Endothelial cell of hepatic sinusoid (primary cell): ENCODE data around the gene LDLRAP1.

ENCODE experiments used
- in situ Hi-C: cut with HindIII; loops from 2 replicates; pipeline ENCODE4 v1.10.0; 2017; ENCODE audit warnings: low sequenced_read_pairs

The LDLRAP1 gene

DNA sequence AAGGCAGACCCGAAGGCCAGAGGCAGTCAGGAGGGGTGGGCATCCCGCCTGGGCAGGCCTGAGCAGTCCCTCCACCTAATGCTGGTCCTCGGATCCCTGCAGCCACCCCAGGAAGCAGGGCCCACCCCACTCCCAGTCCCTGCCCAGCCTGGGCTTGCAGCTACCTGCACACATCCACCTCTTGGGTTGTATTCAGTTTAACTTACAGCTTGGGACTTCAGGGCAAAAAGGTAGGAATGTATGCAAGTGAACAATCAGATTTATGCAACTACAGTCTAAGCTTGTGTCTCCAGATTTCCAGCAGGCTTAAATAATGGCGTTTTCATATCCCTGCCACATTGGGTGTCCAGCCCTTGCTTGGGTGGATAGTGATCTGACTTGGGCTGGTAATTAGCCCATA lies 17.4 kb downstream of the LDLRAP1 start:
- in situ Hi-C loops: no loop called here

DNA sequence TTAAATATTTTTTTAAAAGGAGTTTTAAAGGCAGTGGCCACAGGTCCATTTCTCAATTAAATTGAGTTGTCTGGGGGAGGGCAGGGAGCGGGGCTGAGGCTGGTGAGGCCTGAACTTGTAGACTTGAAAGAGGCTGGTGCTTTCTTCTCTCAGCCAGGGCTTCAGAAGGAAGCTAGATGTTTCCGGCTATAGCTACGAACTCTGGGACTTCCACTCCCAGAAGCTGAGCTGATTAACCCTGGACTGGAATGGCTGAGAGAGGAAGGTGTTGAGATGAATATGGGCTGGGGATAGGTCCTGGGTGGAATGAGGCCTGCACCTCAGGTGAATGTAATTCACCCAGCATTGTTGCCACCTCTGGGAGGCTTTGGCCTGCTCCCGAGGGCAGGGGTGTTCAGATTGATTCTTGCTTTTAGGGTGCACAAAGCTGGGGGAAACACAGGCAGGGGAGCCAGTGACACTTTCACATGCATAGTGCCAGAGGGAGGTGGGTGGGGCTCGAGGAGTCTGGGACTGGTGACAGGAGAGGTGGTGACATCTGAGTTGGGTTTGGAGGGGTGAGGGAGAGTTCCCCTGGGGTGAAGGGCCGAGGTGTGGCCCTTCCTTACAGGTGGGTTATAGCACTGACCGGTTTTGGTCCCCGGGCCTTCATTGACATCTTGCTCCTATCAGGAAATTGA lies 18.2 kb downstream of the LDLRAP1 start:
- in situ Hi-C loops: no loop called here

DNA sequence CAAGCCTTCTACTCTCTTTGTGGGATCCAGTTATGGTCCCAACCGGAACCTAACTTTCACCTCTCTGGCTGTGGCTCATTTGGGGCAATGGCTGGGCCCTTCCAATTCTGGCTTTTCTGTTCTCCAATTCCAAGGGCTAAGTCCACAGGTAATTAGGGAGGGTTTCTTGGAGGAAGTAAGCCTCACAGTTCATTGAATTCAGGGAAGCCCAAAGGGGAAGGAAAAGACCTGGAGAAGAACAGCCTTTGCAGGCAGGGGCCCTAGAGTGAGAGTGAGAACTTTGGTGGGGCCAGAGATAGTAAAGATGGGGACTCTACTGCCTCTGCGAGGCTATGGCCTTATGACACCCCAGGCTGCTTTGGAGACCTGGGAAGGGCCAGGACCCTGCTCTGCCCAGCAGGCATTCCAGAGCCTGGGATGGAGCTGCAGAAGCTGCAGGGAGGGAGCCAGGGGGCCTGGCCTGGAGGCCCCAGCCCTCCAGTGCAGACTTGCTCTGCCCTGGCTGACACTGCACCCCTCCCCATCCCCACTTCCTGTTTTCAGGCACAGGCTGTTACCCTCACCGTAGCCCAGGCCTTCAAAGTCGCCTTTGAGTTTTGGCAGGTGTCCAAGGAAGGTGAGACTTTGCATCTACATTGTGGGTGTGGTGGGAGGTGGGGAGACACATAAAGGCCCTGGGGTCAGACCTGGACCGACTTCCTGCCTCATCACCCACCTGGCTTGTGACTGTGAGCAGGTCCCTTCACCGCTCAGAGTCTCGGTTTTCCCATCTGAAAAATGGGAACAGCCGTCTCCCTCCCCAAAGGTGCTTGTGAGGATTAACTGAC lies 18.9 kb downstream of the LDLRAP1 start:
- in situ Hi-C loops: no loop called here

DNA sequence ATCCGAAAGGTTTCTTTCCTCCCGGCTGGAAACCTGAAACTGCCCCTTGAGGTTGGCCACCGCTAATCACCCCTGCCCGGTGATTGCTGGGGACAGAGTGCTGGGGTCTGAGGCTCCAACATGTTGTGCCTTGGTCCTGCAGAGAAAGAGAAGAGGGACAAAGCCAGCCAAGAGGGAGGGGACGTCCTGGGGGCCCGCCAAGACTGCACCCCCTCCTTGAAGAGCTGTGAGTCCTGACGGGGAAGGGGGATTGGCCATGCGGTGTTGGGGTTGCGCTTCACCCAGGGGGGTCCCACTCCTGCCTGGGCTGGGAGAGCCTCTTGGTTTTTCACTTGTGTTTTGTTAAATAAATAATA lies 19.5 kb downstream of the LDLRAP1 start:
- in situ Hi-C loops: no loop called here

DNA sequence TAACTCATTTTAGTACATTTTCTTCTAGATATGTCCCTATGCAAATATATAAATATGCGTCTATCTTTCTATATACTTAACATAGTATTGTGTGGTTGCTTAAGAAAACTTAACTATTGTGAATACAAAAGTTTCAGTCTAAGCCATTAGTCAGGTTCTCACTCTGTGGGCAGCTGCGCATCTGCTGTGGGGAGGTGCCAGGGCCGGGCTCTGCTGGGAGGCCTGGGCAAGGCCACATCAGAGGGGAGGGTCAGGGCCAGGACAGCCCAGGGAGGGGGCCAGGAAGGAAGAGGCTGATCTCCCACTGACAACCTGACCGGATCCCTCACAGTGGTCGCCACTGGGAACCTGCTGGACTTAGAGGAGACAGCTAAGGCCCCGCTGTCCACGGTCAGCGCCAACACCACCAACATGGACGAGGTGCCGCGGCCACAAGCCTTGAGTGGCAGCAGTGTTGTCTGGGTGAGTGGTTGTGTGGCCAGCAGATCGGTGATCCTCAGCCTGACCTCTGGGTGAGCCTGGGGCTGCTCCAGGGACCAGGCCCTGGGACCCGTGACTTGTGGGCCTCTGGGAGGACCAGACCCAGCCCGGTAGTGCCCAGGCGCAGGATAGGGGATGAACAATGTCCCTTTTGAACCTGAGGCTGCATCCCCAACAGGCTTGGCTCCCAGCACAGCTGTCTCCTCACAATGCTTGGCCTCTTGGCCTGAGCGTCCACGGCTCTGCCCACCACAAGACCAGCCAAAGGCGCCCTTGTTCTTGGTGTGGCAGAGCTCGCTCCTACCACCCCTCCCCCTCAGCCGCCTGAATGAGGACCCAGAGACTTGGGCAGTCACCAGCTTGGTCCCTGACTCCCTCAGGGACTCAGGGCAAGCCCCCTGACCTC lies 20.2 kb downstream of the LDLRAP1 start:
- in situ Hi-C loops: no loop called here

DNA sequence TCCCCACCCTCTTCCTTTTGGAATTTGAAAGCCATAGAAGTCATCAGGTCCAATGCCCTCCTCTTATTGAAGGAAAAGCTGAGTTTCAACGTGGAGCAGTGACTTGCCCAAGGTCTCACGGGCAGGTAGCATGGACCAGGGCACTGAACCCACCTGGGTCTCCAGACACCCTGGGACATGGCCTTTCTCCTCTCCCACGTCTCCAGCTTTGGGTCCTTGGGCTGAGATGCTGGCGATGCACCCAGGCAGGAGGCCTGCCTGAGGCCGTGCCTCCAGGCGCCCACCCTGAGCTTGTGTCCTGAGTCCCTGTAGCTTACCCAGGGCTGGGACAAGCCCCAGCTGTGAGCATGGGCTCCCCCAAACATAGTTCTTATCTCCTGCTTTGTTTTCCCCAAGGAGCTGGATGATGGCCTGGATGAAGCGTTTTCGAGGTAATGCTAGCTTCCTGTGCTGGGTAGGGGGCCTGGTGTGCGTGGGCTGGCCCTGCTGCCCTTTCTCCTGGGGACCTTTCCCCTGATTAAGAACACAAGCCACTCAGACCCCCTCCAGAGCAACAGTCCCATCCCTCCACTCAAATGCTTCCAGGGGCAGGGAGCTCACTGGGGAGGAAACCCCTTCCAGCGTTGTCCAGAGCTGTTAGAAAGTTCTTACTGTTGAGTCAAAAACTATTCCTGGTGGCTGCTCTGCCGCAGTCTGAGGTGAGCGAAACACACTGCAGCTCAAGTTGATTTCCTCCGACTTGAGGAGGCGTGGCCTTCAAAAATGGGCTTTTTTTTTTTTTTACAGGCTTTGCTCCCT lies 21.6 kb downstream of the LDLRAP1 start:
- in situ Hi-C loops: no loop called here

DNA sequence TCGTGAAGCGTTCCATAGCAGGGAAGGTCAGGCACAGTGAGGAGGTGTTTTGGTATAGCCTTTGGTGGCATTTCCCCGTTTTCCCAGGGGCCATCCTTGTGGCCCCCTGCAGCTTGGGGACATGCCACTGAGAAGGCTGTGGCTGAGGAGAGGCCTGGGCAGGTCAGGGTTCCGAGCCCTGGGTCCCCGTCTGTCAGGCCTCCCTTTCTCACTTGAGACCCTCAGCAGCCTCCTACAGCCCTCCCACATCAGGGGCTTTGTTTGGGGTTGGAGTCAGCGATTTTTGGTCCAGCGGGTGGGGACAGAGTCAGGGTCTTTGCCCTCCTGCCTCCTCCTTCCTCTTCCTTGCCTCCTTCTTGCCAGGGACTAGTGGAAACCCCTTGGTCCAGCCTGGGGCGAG lies 22.2 kb downstream of the LDLRAP1 start:
- in situ Hi-C loops: no loop called here

DNA sequence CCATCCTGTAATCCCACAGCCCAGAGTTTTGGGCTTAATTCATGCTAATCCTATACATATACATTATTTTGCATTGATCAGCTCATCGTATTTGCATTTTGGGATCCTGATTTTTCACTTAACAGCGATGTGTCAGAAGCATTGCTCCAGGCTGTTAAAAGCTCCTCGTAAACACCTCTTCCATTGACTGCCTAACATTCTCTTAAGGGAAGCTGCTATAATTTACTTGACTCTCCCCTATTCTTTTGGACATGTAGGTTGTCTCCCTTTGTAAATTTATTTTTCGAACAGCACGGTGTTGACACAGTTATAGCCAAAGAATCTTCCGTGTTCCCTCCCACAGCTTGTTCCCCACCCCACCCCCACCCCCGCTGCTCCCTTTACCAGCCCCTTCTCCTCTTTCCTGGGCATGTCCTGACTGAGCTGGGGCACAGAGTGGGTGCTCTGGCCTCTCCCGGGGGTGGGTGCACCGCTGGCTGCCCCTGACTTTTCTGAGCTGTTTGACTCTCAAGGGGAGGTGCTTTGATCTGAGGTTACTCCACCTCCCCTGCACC lies 22.8 kb downstream of the LDLRAP1 start:
- in situ Hi-C loops: no loop called here

DNA sequence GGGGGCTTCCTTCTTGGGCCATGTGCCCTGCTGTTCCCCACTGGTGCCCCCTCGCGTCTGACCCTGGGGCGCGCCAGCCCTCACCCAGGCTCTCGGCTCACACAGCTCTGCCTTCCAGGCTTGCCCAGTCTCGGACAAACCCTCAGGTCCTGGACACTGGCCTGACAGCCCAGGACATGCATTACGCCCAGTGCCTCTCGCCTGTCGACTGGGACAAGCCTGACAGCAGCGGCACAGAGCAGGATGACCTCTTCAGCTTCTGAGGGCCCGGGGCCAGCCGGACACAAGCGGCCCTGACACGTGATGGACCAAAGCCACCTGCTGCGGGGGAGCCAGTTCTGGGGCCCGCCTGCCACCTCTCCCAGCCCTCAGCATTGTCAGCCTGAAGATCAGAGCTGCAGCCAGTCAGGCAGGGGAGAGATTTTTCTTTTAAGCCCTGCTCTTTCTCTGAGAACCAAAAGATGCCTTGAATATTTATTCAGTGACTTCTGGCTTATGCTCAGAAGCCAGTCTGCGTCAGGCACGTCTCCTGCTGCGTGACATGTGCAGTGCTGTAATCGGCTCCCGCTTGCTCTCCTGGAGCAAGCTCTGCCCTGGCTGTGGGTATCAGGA lies 23.4 kb downstream of the LDLRAP1 start:
- in situ Hi-C loops: no loop called here

DNA sequence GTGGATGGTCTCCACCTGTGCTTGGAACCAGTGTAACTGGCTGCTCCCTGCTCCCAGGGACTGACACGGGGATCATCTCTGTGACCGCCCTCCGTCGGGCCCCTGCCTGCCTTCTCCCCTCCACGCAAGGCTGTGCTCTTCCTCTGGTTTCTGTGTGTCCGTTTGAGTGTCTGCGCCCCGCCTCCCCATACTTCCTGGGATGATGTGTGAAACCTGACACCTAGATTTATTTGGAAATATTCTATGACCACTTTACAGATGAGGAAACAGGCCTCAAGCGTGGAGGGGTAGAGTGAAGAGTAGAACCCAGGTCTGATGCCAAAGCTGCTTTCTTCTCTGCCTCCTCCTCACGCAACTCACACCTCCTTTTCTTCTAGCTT lies 24.3 kb downstream of the LDLRAP1 start:
- in situ Hi-C loops: no loop called here

DNA sequence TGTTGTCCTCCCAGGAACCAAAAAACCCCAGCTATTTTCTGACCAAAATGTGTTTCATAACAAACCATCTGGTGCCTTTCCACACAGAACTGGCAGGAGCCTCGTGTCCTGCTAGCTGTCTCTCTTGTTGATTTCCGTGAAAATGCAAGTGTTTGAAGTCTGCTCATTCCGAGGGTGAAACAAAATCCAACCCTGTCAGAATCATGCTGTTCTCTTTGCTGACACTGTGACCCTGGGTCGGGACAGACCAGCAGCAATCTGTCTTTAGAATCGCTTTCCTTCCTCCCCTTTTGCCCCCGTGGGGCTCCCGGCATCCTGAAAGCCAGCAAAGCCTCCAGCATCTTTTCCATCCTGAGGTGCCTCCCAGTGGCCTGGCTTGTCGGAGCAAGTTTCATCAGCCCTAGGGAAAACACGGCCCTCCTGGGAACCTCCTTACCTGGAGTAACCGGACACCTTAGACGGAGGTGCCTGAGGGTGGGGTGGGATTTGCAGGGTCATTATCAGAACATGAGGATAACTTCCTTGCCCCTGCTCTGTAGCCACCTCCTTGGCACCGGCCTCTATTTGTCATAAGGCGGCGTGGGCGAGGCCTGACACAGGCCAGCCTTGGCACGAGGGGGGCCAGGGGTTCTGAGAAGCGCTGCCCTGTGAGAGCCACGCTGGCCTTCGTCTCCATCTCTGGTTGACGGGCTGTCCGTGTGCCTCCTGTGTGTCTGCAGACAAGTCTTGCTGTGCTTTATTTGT lies 24.9 kb downstream of the LDLRAP1 start:
- in situ Hi-C loops: no loop called here

DNA sequence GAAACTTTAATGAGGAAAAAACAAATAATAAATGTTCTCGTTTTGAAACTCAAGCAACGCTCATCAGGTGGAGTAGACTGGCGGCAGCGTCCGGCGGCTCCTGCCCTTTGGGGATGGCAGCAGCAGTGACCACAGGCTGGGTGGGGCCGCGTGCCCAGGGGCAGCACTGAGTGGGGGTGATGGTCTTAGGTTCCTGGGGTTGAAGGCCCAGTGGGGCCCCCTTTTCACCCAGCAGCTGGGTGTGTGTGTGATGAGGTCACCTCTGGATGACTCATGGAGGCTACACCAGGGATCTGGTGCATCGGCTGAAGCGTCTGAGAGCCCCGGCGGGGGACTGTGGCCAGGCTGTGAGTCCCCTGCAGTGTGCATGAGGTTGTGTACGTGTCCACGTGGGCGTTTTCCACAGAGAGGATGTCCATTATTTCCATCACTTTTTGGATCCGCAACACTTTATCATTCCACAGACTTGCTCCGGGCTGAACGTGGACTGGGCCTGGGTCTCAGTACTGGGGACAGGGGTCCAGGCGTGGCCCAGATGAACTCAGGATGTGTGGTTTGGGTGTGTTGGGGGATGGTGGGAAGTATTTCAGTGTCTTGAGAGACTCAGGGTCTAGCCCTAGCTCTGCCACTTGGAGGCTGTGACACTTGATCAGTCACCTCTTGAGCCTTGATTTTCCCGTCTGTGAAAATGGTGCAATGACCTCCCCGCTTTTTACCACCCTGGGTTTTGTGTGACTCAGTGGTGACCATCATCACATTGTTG lies 25.6 kb downstream of the LDLRAP1 start:
- in situ Hi-C loops: no loop called here

DNA sequence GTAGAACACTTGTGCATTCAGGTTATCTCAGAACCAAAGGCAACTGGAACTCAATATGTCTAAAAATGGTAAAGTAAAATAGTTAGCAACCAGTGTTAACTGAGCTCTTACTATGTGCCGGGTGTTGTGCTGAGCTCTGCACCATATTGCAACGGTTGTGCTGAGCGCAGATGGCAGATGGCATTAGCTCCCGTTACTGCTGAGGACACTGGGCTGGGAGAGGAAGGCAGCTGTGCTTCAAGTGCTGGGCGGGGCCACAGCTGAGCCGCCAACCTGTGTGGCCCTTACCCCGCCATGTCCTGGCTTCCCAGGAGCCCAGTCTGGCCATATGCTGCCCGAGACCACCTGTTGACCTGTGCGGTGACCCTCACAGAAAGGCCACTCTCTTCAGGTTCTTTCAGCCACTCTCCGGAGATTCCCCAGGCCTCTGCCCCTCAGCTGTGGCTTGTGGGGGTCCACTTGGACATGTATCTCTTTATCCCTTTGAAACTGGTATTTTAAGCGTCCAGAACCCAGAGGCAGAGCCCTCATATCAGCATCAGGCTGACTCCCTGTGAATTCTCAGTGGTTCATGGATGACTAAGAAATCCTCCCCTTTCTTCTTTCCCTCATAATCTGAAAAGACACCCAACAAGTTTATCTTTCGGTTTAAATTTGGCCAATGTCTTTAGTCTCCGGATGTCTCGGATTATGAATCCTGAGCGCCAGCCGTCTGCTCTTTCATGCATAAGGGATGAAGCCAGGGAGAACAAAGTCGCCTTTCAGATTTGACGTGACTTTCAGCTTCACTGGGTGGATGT lies 26.4 kb downstream of the LDLRAP1 start:
- in situ Hi-C loops: no loop called here

DNA sequence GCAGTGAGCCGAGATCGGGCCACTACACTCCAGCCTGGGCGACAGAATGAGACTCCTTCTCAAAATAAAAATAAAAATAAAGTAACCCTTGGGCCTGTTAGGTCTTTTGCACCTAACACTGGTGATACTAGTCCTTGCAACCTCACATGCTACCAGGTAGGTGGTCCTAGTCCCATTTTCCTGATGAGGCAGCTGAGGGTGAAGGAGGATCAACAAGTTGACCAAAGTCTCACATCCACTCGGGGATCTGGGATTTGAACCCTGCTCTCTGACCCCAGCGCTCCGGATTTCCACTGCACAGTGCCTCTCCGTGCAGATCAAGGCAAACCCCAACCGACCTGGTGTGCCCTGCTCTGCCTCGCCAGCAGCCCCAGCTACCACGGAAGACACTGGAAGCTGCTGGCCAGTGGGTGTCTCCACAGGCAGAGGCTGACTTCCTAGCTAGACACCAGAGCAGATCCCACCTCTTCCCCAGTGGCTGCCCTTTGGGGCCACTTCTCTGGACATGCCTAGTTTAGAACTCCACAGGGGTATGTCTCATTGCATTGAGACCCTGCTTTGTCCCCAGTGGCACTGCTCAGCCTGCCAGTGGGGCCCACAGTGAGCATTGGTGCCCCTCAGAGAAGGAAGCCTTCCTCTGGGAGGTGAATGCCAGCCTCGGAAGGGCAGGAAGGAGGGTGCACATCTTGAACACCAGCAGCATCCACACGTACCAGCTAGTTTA lies 27.6 kb downstream of the LDLRAP1 start:
- in situ Hi-C loops: no loop called here

DNA sequence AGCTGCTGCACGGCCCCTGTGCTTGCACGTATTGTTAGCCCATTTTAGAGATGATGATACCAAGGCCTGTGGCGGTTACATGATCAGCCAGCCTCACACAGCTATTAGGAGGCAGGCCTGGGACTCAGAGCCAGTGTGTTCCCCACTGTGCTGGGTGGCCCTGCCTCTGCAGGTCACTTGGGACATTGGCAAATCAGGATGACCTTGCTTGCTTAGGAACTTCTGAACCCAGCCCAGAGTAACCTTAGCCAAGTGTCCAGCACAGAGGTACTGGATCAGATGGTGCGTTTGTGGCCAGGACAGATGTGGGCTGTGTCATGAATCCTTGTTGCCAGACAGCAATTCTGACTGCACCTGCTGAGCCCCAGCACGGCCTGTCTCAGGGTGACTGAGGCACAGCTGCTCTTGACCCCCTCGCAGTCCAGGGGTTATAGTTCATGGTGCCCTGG lies 28.1 kb downstream of the LDLRAP1 start:
- in situ Hi-C loops: no loop called here

DNA sequence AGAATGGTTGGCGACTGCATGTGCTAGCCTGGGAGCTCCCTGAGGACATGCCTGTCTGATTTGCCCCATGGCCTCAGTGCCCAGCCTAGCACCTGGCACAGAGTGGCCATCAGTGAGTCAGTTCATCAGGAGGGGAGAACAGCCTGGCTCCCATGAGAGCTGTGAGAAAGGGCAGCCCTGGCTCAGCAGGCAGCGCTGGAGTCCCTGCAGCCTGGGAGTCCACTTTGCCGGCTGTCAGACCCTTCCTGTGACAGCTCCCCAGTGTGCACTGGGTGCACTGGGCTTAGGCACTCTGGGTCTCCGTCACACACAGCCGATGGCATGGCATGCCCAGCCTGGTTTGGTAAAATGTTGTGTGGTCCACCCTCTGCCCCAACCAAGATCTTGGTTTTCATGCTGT lies 28.7 kb downstream of the LDLRAP1 start:
- in situ Hi-C loops: no loop called here
